ENCODE data around the gene RRP1B.
"Not testable (repeated sequence)": the region's sequence is repeated elsewhere in the genome, so short reads cannot be mapped to it uniquely, and the experiment has no call there.

RRP1B gene

GRCh38 chr21:43708745-43709381 is 49.5 kb downstream of the RRP1B start:
- DNase-seq (ENCODE audit: low spot score): no peak
- ATAC-seq (ENCODE audit: low read depth): no peak
- Histone ChIP-seq H3K27ac (ENCODE audit: poor library complexity, severe bottlenecking) (no peak overlapping the region), H3K27me3 (ENCODE audit: insufficient read depth, poor library complexity, severe bottlenecking) (no peaks in the 10 kb centered on the region), H3K36me3 (ENCODE audit: low read depth) (no peaks in the 10 kb centered on the region), H3K4me1 (ENCODE audit: insufficient read depth, poor library complexity, severe bottlenecking) (peaks cover 21% of the 10 kb centered on the region), H3K9me3 (ENCODE audit: severe bottlenecking) (no peaks in the 10 kb centered on the region), H3K4me3 (ENCODE audit: severe bottlenecking) (no peak overlapping the region)
- TF ChIP-seq CTCF (IDR thresholded peaks at IDR 0.05; ENCODE audit: poor library complexity, severe bottlenecking): no peak

- ATAC-seq (ENCODE audit: low read depth): peak; percentile 93
- H3K4me3 ChIP-seq (ENCODE audit: severe bottlenecking): no peak overlapping the region
- peak; percentile 5 for TF ChIP-seq CTCF (IDR thresholded peaks at IDR 0.05; ENCODE audit: poor library complexity, severe bottlenecking)
- no peaks in the 10 kb centered on the region for H3K9me3 ChIP-seq (ENCODE audit: severe bottlenecking)
- peak overlapping the region; percentile 99 for H3K27ac ChIP-seq (ENCODE audit: poor library complexity, severe bottlenecking)
- no peaks in the 10 kb centered on the region for H3K36me3 ChIP-seq (ENCODE audit: low read depth)
- peak; percentile 88 for DNase-seq (ENCODE audit: low spot score)
- H3K27me3 ChIP-seq (ENCODE audit: insufficient read depth, poor library complexity, severe bottlenecking): no peaks in the 10 kb centered on the region
- peaks cover 21% of the 10 kb centered on the region for H3K4me1 ChIP-seq (ENCODE audit: insufficient read depth, poor library complexity, severe bottlenecking)
Measured at GRCh38 chr21:43712268-43712942, 53.0 kb downstream of the RRP1B start.

- Histone ChIP-seq H3K4me1 (ENCODE audit: insufficient read depth, poor library complexity, severe bottlenecking) (peaks cover 21% of the 10 kb centered on the region), H3K27ac (ENCODE audit: poor library complexity, severe bottlenecking) (peak overlapping the region; percentile 99)
- H3K9me3 ChIP-seq (ENCODE audit: severe bottlenecking); DNase-seq (ENCODE audit: low spot score); ATAC-seq (ENCODE audit: low read depth); H3K36me3 ChIP-seq (ENCODE audit: low read depth); H3K27me3 ChIP-seq (ENCODE audit: insufficient read depth, poor library complexity, severe bottlenecking); H3K4me3 ChIP-seq (ENCODE audit: severe bottlenecking): not testable (repeated sequence)
Measured at GRCh38 chr21:43713123-43713522, 53.8 kb downstream of the RRP1B start.

GRCh38 chr21:43716376-43717165 is 57.2 kb downstream of the RRP1B start:
- TF ChIP-seq CTCF (IDR thresholded peaks at IDR 0.05; ENCODE audit: poor library complexity, severe bottlenecking): no peak
- ATAC-seq (ENCODE audit: low read depth) (no peak), DNase-seq (ENCODE audit: low spot score) (no peak)
- Histone ChIP-seq H3K36me3 (ENCODE audit: low read depth) (peaks cover 12% of the 10 kb centered on the region), H3K4me1 (ENCODE audit: insufficient read depth, poor library complexity, severe bottlenecking) (peaks cover 20% of the 10 kb centered on the region), H3K4me3 (ENCODE audit: severe bottlenecking) (no peak overlapping the region), H3K27ac (ENCODE audit: poor library complexity, severe bottlenecking) (peak overlapping the region; percentile 2), H3K27me3 (ENCODE audit: insufficient read depth, poor library complexity, severe bottlenecking) (no peaks in the 10 kb centered on the region), H3K9me3 (ENCODE audit: severe bottlenecking) (no peaks in the 10 kb centered on the region)

GRCh38 chr21:43717166-43717853 is 58.0 kb downstream of the RRP1B start:
- TF ChIP-seq CTCF (IDR thresholded peaks at IDR 0.05; ENCODE audit: poor library complexity, severe bottlenecking): no peak
- H3K27me3 ChIP-seq (ENCODE audit: insufficient read depth, poor library complexity, severe bottlenecking): no peaks in the 10 kb centered on the region
- no peaks in the 10 kb centered on the region for H3K9me3 ChIP-seq (ENCODE audit: severe bottlenecking)
- peak overlapping the region; percentile 2 for H3K27ac ChIP-seq (ENCODE audit: poor library complexity, severe bottlenecking)
- no peak overlapping the region for H3K4me3 ChIP-seq (ENCODE audit: severe bottlenecking)
- H3K36me3 ChIP-seq (ENCODE audit: low read depth): peaks cover 16% of the 10 kb centered on the region
- no peak for DNase-seq (ENCODE audit: low spot score)
- H3K4me1 ChIP-seq (ENCODE audit: insufficient read depth, poor library complexity, severe bottlenecking): peaks cover 24% of the 10 kb centered on the region
- no peak for ATAC-seq (ENCODE audit: low read depth)

Measured in RWPE2 (cell line).